GM21619 (cell line): ENCODE data around the gene PBX2.
"Not testable (repeated sequence)": the region's sequence is repeated elsewhere in the genome, so short reads cannot be mapped to it uniquely, and the experiment has no call there.

Experiments
- ATAC-seq: cut with Tn5 transposase; IDR thresholded peaks from one replicate; pipeline ENCODE4 v1.9.1; 2021; ENCODE audit not compliant: unreplicated experiment

Gene PBX2

DNA sequence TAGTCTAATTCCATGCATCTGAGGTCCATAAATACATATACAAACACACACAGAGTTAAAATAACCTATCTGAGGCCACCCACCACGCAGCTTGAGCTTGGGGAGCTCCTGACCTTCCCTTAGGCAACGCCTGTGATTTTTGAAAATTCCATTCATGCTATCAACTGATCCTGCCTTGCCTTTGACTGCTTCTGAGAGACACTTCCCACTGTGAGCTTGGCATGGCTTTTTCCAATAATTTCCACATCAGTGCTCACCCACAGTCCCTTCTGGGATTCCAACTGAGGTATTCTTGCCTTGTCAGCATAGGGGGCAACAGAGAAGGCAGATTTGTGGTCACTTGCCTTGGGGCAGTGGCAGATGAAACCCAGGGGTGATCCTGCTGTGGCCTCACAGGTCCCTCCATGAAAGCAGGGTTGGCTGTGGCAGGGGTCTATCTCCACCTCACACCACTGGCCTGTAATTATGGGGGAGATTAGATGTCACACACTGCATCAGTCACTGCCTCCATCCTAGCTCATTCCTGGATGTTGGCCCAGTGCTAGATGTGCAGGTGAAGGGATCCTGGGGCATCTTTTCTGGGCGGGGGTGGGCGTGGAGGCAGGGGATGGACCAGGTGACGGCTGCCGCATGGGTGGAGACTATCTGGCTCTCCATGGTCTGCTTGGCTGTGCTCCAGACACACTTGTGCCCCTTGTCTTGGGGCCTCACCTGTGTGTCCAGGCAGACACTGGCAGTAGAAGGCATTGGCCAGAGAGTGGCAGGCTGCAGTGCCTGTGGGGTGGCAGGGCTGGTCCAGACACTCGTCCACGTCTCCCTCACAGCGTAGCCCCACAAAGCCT lies 13.6 kb upstream of the PBX2 start:
- ATAC-seq: no peak

DNA sequence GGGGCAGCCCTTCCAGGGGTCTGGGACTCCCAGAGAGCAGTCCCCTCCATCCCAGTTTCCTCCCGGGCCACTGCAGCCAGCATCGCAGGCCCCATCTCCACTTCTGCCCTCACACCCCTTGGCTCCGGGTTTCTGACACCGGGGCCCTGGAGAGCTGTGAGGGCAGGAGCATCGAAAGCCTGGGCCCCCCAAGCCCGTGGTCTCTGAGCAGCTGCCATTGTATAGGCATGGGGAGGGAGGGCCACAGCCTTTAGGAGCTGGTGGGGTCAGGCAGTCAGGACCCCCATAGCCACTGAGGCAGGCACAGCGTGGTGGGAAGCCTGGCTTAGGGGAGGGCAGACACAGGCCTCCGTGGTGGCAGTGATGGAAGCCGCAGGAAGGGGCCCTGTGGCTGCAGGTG lies 12.2 kb upstream of the PBX2 start:
- no peak for ATAC-seq

DNA sequence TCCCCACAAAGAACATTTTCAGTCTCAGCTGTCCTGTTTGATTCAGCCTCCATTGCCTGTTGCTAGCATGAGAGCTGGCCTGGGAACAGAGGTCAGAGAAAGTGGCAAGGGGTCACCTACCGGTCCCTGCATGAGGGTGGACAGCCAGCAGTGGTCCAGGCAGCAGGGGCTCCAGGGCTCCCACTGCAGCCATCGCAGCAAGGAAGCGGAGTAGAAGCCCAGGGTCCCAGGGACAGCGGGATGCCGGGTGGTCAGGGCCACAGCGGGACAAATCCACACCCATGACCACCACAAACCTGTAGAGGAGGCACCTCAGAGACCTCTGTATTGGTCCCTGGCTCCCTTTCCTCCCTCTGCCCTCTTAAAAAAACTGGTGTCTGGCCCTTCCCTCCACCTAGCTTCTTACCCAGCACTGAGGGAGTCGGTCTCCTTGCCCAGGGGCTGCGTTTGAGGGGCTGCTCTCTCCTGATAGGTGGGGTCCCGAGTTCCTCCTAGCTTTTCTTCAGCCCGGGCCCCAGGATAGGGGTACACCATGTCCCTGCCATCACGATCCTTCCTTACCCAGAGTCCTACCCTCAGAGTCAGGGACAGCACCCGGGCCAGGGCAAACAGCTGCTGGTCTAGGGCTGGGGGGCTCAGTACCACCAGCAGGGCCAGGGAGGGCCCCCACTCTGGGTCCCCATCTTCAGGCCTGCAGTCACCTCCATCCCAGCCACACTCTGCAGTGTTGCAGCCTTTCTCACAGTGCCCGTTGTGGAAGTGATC lies 10.9 kb upstream of the PBX2 start:
- ATAC-seq: no peak

DNA sequence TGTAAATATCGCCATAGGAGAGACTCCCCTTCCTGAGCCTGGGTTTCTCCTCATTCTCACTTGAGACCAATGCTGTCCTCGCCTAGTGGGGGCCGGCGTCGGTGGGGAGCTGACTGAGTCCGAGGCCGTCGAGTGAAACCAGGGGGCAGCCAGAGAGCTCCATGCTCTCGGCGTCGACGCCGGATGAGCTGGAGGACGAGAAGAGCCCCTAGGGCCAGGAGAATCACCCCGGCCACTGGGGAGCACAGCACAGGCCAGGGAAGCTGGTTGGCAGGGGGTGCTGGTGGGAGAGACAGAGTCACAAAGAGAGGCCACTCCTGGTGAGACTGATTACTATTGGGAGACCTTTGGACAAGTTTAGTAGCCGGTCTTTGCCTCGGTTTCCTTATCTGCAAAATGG lies 8.9 kb upstream of the PBX2 start:
- ATAC-seq: no peak

DNA sequence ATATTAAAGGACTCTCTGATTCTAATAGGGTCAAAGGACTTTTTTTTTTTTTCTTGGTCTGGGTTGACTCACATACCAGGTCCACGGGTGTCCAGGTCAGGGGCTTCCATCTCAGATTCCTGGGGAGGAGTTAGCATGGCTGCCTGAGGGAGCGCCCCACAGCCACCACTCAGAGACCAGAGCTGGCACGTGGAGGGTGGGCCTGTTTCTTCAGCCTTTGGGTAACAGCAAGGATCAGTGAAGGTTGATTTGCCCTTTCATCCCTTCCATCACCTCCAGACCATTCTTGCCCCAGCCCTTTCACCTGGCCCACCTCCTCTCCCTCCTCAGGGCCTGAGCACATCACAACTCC lies 8.3 kb upstream of the PBX2 start:
- ATAC-seq: no peak

DNA sequence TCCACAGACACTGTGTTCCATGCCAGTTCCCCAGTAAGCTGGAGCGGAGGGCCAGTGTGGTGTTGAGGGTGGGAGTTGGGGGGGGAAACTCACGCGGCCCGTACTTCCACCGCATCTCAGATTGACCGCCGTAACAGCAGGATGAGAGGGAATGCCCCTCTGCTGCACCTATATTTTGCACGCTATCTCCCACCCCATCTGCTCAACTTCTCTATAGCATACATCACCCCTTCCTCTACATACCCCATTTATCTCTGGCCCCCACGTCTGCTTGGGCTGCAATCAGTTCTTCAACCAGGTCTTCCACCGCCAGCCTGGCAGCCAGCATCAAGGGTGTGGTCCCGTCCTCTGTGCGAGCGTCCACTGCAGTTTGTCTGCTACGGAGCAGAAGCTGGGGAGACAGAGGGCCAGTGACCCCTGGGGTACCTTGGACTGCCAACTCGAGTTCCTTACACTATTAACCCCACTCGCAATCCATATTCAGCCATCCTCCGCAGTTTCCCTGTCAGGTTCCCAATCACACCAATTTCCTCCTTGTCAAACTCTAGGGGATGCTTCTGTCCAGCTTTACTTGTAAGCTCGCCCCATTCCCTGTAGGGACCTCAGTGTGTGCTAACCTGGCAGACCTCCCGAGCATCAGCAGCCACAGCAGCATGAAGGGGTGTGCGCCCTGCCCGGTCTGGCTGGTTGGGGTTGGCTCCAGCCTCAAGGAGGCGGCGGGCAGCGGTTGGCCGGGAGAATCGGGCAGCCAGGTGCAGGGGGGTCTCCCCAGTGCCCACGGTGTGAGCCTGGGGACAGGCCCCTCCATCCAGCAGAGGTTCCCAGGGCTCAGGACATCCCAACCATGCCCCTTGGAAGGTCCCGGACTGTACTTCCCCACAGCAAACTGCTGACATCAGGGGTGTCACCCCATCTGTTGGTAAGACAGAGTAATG lies 6.9 kb upstream of the PBX2 start:
- no peak for ATAC-seq

DNA sequence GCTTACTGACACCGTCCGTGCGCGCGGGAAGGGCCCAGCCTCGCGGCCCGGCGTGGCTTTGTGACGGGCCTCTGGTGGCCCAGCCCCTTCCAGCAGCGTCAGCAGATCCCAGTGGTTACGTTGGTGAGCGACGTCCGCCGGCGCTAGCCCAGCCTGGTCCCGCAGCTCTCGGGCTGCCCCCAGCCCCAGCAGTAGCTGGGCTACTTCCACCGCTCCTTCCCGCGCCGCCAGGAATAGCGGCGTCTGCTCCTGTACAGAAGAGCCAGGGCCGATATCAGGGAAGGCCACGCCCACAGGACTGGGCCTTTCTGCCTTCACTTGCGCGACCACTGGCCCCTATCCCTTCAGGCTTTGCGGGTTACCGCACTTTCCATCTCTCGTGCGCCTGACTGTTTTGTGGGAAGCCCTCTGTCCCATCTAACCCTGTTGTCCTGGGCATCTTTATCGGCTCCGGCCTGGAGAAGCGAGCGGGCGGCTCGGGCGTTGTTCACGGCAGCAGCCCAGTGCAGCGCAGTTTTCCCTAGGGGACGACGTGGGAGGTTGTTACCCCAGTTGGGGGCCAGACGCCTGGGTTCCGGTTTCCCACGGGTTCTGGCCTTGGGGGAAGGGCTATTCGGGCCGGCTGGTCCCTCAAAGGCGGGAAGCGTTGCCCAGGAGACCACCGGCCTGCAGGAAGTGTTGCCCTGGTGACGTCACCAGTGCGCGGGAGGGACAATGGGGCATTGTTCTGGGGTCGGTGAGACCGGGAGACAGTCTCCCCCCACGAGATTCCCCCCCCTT lies 6.1 kb upstream of the PBX2 start:
- ATAC-seq: peak; percentile 67

DNA sequence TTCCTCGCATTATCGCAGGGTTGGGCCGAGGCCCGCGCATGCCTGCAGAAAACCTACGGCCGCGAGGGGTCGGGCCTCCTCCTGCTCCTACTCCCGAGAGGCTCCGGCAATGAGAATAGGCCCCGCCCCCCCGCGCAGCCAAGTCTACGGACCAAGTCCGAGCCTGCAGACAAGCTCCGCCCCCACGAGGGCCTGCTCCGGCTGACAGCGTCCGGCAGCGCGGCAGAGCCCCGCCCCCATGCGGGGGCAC lies 5.6 kb upstream of the PBX2 start:
- peak; percentile 65 for ATAC-seq

DNA sequence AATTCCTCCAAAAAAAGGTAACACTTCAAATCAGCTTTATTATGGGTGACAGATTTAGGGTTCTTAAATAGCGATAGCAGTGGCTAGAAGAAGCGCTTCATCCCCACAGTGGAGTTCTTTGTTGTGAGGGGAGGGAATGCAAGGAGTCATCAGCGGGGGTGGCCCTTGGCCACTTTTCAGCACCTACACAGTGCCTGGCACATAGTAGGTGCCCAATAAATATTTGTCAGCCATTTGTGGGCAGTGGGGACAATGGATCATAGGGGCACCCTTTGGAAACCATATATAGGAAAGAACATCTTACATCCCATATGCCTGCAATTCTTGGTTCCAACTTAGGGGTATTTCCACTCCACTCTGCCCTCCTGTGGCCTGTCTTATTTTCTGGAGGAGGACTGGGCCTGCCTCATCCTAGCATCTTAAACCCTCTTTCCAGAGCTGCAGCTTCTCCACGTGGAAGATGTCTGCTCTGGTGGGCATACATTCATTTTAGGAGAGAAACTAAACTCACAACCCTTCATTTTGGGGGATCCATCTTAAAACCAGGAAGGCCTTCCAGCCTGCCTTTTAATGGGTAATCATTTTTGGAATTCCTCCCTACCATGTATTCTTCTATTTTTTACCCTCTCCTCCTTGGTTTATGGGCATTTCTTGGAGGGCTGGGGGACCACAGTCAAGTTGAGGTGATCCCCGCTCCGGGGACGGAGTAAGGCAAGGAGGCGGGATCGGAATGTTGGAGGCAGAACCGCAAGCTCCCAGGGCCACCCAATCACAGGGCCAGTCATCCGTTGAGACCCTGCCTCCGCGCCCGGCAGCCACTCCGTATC lies 5.0 kb upstream of the PBX2 start:
- ATAC-seq: no peak

DNA sequence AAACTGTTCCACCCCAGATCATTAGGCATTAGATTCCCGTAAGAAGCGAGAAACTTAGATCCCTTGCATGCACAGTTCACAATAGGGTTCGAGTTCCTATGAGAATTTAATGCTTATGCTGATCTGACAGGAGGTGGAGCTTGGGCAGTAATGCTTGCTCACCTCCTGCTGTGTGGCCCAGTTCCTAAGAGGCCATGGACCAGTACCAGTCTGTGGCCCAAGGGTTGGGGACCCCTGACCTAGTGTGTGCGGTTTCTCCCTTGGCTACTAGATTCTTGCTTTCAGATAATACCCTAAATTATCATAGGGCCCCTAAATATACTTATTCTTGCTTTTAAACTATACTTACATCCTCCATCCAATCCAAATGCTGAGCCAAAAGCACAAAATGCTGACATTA lies 4.4 kb upstream of the PBX2 start:
- ATAC-seq: no peak

DNA sequence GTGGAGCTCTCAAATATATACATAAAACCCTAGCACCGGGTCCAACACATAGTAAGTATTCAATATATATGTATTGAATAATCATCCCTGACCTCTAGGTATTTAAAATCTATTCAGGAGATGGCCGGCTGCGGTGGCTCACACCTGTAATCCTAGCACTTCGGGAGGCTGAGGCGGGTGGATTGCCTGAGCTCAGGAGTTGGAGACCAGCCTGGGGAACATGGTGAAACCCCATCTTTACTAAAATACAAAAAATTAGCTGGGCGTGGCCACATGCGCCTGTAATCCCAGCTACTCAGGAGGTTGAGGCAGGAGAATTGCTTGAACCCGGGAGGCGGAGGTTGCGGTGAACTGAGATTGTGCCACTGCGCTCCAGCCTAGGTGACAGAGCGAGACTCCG lies 3.1 kb upstream of the PBX2 start:
- ATAC-seq: not testable (repeated sequence)

DNA sequence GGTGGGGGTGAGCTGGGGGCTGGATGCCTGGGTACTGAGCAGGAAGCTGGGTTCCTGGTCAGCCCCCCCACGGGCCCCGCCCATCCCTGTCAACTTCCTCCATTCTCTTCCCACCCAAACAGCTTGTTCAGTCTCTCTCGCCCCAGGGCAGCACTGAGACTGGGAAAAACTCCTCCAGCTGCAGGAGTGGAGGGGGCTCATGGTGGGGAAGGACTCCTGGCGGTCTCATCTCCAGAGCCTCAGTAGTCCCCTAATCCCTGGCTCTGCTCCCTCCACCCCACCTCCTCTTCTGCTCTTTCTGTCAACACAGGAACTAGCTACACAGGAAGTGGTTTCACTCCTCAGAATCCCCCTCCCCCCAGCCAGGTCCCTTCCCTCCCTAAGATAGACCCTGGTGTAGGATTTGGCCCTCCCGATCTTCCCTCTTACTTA lies 2.6 kb upstream of the PBX2 start, which contains the start of gene GPSM3:
Gene GPSM3, minus strand, starts transcription at position 36 of the 432 bp plus-strand sequence. CDS start 130 bp downstream, outside the sequence.
- no peak for ATAC-seq

DNA sequence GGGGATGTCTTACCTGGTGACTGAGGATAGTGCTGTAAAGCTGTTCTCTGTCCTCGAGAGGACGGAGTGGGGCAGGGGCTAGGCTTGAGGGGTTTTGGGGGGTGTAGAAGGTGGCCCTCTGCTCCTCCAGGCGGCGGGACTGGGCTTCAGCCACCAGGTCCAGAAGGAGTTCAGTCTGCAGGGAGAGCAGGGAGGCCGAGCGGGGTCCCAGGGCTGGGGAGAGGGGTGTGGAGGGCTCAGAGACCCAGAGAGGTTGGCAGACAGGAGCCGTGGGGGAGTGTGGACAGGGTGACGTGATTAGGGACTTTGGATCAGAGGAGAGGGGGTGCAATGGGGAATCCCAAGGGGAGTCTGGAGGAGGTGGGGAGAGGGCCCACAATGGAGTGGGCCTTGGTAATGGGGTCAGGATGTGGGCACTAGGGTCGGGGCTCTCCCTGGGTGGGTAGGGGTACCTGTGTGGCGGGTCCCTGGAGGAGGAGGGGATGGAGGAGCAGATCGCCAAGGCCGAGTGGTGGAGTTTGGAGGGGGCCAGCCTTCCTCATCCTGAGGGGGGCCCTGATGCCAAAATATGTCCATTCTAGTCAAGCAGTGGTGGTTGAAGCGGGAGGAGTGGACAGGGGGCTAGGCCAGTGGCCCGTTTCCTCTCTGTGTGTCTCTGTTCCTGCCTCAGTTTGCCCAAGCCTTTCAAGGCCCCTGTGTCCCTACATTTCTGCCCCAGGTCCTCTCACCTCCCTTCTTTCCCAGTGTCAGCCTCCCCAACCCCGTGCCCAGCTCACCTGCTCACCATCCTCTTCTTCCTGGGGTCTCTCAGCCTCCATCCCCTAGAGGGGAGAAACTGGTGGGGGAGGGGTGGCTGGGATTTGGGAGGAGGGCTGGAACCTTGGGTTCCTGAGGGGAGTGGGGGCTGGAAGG lies 1.9 kb upstream of the PBX2 start:
- ATAC-seq: no peak

DNA sequence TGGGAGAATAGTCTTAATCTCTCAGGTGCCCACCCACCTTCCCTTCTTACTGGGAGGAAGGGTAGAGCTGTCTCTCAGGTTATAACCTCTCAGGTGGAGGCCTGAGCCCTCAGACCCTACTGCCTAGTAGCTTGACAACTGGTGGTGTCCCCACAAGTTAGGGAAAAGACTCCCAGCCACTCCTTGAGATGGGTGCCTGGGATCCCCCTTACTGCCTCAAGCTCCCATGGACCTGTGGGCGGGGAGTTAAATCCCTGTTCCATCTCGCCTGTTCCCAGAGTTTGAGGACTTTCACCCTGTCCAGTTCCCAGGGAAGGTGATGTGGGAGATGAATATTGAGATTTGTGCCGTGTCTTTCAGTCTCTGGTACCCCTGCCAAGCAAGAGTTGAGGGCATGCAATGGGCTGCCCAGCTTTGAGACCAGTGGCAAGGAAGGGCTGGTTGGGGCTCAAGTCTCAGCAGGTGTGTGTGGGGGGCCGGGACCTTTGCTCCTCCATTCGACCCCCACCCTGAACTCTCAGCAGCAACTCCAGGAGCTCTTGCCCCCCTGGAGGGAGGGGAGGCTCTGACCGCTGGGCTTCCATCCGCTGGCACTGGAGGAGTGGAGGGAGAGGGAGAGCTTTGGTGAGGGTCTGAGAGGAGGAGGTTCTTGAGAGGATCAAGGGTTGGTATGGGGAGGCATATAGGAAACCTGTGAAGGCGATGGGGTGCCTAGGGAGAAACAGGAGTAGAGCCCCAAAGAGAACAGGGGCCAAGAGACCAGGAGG lies 1.1 kb upstream of the PBX2 start:
- ATAC-seq: no peak

DNA sequence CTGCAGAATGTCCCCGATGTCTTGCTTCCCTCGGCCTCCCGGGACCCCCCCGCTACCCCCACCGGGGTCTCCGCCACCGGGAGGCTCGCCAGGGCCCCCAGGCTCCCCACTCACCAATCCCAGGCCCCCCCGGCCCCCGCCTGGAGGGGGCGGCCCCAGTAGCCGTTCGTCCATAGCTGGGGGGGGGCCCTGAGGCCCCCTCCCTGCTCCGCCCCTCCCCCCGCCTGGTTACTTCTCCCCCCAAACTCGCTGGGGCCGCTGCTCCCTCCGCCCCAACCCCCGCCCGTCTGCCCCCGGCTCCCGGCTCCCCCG lies 304 bp downstream of the PBX2 start:
- ATAC-seq: no peak

DNA sequence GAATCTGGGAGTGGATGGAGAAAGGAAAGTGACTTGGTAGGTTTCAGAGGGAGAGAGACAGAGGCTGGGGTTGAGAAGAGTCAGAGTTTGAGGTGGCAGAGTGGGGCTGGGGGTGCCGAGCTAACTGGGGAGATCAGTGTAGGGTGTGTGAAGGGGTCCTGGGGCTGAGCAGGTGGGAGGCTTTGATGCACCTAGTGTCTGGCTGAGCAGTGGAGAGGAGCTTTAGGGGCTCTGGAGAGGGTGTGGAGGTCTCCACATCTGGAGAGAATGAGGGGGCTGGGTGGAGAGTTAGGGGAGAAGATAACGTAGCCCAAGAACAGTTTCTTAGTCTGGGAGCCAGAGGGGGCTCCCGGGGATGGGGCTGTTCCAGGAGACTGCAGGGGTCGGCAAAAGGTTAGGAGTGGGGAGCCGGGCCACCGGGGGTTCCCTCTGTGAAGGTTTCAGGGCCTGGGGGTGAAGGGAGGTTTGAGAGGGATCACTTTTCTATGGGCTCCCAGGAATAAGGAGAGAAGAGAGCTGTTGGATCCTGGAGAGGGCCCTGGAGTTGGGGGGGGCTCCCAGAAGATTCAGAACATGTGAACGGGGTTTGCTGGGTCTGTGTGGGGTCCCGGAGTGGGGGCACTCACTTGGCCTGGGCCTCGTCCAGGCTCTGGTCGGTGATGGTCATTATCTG lies 797 bp downstream of the PBX2 start:
- no peak for ATAC-seq

DNA sequence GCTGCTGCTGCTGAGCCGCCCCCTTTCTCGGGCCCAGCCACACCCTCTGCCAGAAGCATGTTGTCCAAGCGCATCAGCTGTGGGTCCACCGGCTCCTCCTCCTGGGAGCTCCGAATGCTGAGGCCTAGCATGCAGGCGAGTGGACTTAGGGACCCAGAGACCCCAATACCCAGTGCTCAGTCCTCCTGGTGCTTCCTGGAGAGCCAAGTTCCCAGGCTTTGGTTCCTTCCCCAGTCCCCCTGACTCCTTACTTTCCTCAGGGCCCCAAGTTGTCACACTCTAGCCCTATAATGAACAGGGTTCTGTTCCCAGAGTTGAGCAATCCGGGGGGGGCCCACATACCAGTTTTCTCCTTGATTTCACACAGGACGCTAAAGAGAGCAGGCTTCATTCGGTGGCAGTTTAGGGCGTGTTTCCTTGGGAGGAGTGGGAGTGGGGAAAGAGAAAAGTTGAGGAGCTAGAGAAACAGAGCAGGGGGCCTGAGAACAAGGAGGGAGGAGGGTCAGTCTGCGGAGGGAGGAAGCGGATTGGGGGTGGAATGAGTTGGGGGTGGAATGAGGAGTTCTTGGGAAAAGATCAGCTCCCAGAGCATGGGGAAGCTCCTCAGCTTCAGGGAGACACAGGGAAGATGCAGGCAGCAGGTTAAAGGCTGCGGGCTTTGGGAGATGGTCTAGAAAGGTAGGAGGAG lies 1.5 kb downstream of the PBX2 start:
- ATAC-seq: no peak
